ENCODE results near the gene C14orf39.

GRCh38 chr14:60488175-60488574 lies 2.3 kb upstream of the C14orf39 start:
- TF ChIP-seq CTCF (IDR thresholded peaks at IDR 0.05) (no peak), POLR2A (IDR thresholded peaks at IDR 0.05) (no peak)

Data from lower leg skin (tissue), 3 donors.